Activated CD8-positive, alpha-beta memory T cell treated with anti-CD3 and anti-CD28 coated beads, Interleukin-2, amount 50 U/mL, for 48 hours (primary cell): Measurements from ENCODE around the gene CCDC144A.
A peak's percentile ranks its signal among the peaks of the same experiment; 100 is the strongest.
"Not testable (repeated sequence)": the region's sequence is repeated elsewhere in the genome, so short reads cannot be mapped to it uniquely, and the experiment has no call there.

Experiments used
- DNase-seq: peaks from one replicate; pipeline ENCODE4 v3.0.0-alpha.2; 2020

CCDC144A gene

GRCh38 chr17:16689731-16690281 lies at the start of gene CCDC144A:
Gene CCDC144A, plus strand, starts transcription at chr17:16690241. Its CDS starts 160 bp downstream, at chr17:16690401.
- DNase-seq: peak; percentile 85

GRCh38 chr17:16649585-16649984 lies 40.5 kb upstream of the CCDC144A start:
- DNase-seq: no peak

GRCh38 chr17:16652252-16652651 lies 37.8 kb upstream of the CCDC144A start:
- no peak for DNase-seq

- DNase-seq: no peak
These were observed 37.1 kb upstream of the CCDC144A start for GRCh38 chr17:16652847-16653366.

- peak; percentile 93 for DNase-seq
These were observed 36.5 kb upstream of the CCDC144A start, which contains the start of gene ZNF624 for GRCh38 chr17:16653367-16654041. Gene ZNF624, minus strand, starts transcription at chr17:16653850.

GRCh38 chr17:16661217-16661616 lies 28.8 kb upstream of the CCDC144A start:
- DNase-seq: no peak

- no peak for DNase-seq
These were observed 27.1 kb upstream of the CCDC144A start for GRCh38 chr17:16662936-16663335.

GRCh38 chr17:16666553-16666906 lies 23.5 kb upstream of the CCDC144A start:
- not testable (repeated sequence) for DNase-seq

GRCh38 chr17:16666907-16667636 lies 23.0 kb upstream of the CCDC144A start:
- DNase-seq: peak; percentile 55

GRCh38 chr17:16676676-16677268 lies 13.3 kb upstream of the CCDC144A start:
- no peak for DNase-seq

GRCh38 chr17:16683290-16684138 lies 6.5 kb upstream of the CCDC144A start:
- DNase-seq: not testable (repeated sequence)

- not testable (repeated sequence) for DNase-seq
These were observed 4.0 kb upstream of the CCDC144A start for GRCh38 chr17:16686019-16686418.

GRCh38 chr17:16687151-16687550 lies 2.9 kb upstream of the CCDC144A start:
- not testable (repeated sequence) for DNase-seq

GRCh38 chr17:16690447-16690846 lies 406 bp downstream of the CCDC144A start:
- not testable (repeated sequence) for DNase-seq

- not testable (repeated sequence) for DNase-seq
These were observed 7.6 kb downstream of the CCDC144A start for GRCh38 chr17:16697603-16698002.

- DNase-seq: not testable (repeated sequence)
These were observed 55.6 kb downstream of the CCDC144A start for GRCh38 chr17:16745492-16746203.

GRCh38 chr17:16746571-16746970 lies 56.5 kb downstream of the CCDC144A start:
- DNase-seq: not testable (repeated sequence)

GRCh38 chr17:16750515-16750914 lies 60.5 kb downstream of the CCDC144A start:
- not testable (repeated sequence) for DNase-seq

- DNase-seq: not testable (repeated sequence)
These were observed 61.3 kb downstream of the CCDC144A start for GRCh38 chr17:16751224-16751923.

GRCh38 chr17:16751924-16752287 lies 61.9 kb downstream of the CCDC144A start:
- DNase-seq: not testable (repeated sequence)

GRCh38 chr17:16757520-16757919 lies 67.5 kb downstream of the CCDC144A start:
- not testable (repeated sequence) for DNase-seq
